ENCODE results near the gene TBCCD1.
"Not testable (repeated sequence)": the region's sequence is repeated elsewhere in the genome, so short reads cannot be mapped to it uniquely, and the experiment has no call there.

Gene TBCCD1

DNA sequence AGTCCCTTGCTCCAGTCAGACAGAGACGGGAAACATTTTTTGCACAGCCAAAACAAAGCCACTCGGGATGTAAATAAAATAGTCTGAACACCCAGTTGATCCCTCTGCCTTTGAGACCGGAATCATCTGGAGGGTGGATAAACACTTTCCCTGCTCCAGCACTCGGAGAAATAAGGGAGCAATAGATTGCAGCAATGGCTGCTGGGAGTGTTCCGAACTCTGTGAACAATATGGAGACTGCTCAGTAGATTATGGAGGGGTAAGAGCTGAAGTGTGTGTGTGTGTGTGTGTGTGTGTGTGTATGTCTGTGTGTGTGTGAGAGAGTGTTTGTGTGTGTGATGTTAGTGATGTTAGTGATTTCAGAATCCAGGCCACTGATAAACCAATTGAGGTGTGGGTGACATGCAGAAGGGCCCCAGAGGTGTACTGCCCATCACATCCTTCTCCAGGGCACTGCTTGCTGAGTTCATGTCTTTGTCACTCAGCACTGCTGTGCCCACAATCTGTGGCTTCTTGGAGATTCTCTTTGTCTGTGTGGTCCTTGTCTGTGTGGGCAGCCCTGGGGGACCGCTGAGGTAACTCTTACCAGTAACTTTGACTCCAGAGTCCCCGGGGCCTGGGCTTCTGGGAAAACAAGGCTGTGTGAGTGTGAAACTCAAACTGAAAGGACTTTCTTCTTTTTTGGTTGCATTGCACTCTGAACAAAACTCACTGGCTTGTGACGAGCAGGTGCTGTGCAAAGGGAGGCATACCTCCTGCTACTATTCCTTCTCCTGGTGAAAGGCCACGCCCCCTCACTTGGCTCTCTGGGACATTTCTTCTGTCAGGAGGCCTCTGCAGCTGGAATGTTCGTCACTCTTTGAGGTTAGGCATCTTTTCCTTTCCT is 45.9 kb downstream of the TBCCD1 start:
- no peak overlapping the region for H3K4me3 ChIP-seq (ENCODE audit: low read depth, low read length)

DNA sequence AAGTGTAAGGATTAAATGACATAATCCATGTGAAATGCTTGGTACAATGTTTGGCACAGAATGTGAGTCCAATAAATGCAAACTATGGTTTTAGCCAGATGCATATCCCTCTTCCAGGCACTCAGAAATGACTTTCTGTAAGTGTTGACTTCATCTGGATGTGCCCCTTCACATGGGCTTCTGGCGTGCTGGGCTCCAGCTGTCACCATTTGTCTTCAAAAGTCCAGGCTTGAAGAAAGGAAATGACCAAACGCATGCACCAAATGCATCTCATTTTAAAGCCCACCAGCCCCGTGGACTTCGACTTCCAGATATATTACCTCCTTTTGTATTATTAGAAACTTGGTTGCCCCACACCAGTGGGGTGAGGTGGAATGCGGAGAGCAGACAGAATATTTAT is 46.7 kb downstream of the TBCCD1 start:
- H3K4me3 ChIP-seq (ENCODE audit: low read depth, low read length) = no peak overlapping the region

GRCh38 chr3:186519021-186519658 is 48.0 kb downstream of the TBCCD1 start:
- no peak overlapping the region for H3K4me3 ChIP-seq (ENCODE audit: low read depth, low read length)

GRCh38 chr3:186517218-186517617 is 49.9 kb downstream of the TBCCD1 start:
- no peak overlapping the region for H3K4me3 ChIP-seq (ENCODE audit: low read depth, low read length)

DNA sequence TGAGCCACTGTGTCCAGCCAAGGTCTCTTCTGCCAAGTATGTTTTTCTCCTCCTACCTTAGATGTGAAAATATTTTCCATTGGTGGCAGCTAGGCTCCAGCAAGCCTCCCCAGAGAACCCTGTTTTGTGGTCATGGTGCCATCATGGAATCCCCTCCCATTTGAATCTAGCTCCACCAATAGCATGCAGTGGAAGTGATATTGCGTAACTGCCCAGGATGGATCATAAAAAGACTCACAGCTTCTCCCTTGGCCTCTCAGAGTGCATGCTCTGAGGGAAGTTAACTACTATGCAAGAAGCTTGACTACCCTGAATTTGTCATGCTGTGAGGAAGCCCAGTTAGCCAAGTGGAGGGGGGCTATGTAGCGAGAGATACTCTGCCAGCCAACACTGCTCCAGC is 50.5 kb downstream of the TBCCD1 start:
- no peak overlapping the region for H3K4me3 ChIP-seq (ENCODE audit: low read depth, low read length)

GRCh38 chr3:186515125-186515524 is 52.0 kb downstream of the TBCCD1 start:
- no peak overlapping the region for H3K4me3 ChIP-seq (ENCODE audit: low read depth, low read length)

GRCh38 chr3:186514296-186515002 is 52.7 kb downstream of the TBCCD1 start:
- no peak overlapping the region for H3K4me3 ChIP-seq (ENCODE audit: low read depth, low read length)

GRCh38 chr3:186513386-186513785 is 53.8 kb downstream of the TBCCD1 start:
- no peak overlapping the region for H3K4me3 ChIP-seq (ENCODE audit: low read depth, low read length)

- H3K4me3 ChIP-seq (ENCODE audit: low read depth, low read length) = no peak overlapping the region
Observed at GRCh38 chr3:186512570-186513302, 54.4 kb downstream of the TBCCD1 start.

DNA sequence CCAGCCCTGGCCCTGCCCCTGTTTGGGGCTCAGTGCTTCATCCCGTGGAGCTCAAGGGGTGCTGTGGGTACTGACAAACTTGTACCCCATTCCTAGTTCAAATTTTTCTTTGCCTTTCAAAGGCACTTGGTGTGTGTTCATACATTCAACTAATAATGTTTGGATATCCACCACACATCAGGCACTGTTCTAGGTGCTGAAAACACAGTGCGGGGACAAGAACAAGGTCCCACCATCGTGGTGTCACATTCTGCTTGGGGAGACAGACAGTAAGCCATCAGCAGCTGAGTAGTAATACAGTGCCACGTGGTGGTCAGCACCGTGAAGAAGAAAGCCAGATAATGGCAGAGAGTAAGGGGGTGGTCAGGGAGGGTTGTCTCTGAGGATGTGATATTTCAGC is 55.4 kb downstream of the TBCCD1 start:
- H3K4me3 ChIP-seq (ENCODE audit: low read depth, low read length) = no peak overlapping the region

DNA sequence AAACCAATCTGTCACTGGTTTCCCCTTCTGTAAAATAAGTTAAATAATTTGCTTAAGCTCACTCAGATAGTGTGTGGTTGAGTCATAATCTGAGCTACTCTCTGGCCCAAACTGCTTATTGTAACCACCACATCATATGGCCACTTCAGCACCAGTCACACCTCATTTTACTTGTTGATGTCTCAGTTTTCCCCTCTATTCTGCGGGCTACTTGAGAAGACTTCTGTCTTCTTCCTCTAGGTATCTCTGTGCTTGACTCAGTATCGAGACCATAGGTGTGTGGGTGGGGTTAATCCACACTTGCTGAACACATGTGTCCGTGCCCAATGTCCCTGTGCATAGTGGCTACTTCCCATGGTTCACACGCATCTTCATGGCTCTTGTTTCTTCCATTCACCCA is 55.9 kb downstream of the TBCCD1 start:
- H3K4me3 ChIP-seq (ENCODE audit: low read depth, low read length) = no peak overlapping the region

DNA sequence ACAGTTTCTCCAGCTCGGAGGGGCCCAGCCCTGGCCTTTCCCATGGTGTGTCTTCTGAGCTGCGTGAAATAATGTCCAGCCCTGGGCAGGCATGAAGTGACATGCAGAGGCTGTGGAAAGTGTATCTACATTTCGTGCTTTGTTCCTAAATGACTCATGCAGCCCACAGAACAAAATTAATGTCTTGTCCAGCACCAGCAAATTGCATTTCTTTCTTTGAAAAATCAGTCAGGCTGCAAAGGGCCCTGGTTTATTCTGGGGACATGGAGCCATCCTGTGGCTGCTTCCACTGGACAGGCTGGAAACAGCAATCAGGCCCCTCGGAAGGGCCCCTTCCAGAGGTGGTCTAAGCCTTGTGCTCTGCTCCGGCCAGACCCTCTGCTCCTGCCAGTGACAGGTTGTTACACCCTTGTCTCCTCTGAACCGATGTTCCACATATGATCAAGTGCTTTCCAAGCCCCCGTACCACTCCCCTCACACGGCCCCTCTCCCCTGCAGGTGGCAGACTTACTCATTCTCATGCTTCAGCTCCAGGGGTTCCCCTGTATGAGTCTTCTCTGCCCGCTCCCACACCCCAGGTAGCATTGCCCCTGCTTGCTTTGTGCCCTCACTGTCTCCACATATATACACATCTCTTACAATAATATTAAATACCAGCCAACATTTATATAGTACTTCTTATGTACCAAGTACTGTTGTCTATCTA is 56.6 kb downstream of the TBCCD1 start:
- H3K4me3 ChIP-seq (ENCODE audit: low read depth, low read length) = no peak overlapping the region

DNA sequence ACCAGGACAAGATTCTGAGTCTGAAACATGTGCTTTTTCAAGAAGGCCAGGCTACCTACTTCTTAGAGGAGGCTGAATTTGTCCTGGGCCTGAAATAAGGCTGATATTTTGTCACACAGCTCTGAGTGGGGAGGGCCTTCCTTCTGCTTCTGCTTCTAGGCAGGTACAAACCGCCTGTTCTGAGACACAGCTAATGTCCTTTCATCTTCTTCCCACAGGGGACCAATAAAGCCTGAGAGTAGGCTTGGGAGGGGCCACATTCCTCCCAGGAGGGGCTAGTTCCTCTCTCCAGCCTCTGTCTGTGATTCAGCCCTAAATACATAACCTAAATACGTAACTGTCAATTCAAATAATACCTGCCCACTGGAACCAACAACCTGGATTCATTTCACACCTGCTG is 57.7 kb downstream of the TBCCD1 start:
- H3K4me3 ChIP-seq (ENCODE audit: low read depth, low read length) = no peak overlapping the region

DNA sequence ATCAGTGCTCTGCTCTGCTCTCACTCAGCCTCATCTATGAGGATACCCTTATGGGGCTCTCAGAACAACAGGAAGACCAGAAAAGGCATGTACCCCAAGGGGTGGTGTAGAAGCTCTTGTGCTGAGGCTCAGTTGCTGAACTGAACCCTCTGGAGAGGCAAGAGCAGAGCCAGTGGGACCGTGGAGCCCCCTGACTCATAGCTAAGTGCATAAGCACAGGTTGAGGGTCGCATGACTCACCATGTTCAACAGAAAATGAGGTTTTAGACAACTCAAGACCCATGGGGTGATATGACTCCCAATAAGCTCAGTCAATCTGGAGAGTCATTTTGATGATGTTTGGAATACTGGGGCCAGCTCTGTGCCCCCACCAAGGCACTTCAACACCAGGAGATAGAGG is 60.3 kb downstream of the TBCCD1 start:
- no peak overlapping the region for H3K4me3 ChIP-seq (ENCODE audit: low read depth, low read length)

DNA sequence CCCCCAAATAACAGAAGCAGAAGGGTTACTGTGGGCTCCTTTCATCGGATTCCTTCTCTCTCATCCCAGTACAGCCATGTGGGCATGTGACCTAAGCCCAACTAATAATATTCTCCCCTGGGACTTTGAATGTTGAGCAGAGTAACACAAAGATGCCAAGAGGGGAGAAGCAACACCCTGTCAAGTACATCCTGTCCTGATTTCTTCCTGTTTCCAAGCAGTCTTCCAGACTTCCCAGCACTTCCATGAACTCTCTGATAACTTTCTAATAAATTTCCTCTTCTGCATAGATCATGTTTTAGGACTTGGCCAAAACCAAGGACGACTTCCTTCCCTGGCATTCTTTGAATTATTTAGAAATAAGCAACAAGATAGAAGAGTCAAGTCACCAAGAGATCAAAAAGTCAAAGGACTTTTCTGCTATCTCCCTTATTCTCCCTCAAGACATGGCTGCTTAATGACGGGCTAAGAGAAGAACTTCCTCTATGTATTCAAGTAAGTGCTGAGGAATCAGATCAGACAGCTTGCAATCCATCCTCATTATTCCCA is 60.9 kb downstream of the TBCCD1 start:
- H3K4me3 ChIP-seq (ENCODE audit: low read depth, low read length) = no peak overlapping the region

- no peak overlapping the region for H3K4me3 ChIP-seq (ENCODE audit: low read depth, low read length)
Observed at GRCh38 chr3:186502966-186503712, 64.0 kb downstream of the TBCCD1 start.

GRCh38 chr3:186502138-186502948 is 64.8 kb downstream of the TBCCD1 start:
- H3K4me3 ChIP-seq (ENCODE audit: low read depth, low read length) = no peak overlapping the region

DNA sequence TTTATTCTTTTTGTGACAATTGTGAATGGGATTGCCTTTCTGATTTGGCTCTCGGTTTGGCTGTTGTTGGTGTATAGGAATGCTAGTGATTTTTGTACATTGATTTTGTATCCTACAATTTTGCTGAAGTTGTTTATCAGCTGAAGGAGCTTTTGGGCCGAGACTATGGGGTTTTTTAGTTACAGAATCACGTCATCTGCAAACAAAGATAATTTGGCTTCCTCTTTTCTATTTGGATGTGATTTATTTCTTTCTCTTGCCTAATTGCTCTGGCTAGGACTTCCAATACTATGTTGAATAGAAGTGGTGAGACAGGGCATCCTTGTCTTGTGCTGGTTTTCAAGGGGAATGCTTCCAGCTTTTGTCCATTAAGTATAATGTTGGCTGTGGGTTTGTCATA is 67.2 kb downstream of the TBCCD1 start:
- not testable (repeated sequence) for H3K4me3 ChIP-seq (ENCODE audit: low read depth, low read length)

DNA sequence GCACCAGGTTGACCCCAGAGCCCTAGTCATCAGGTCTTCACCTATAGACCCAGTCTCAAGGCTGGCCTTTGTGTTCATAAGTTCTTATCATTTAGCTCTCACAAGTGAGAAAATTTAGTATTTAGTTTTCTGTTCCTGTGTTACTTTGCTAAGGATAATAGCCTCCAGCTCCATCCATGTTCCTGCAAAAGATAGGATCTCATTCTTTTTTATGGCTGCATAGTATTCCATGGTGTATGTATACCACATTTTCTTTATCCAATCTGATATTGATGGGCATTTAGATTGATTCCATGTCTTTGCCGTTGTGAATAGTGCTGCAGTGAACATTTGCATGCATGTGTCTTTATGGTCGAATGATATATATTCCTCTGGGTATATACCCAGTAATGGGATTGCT is 69.1 kb downstream of the TBCCD1 start:
- H3K4me3 ChIP-seq (ENCODE audit: low read depth, low read length) = not testable (repeated sequence)
